K562 (cell line): ENCODE results near the gene ACVR2B. TPM values are rescaled to one million over a fixed set of nuclear protein-coding genes. Genes with fewer than 3 reads are reported as not detected.
A peak's percentile ranks its signal among the peaks of the same experiment; 100 is the strongest.
"Not testable (repeated sequence)": the region's sequence is repeated elsewhere in the genome, so short reads cannot be mapped to it uniquely, and the experiment has no call there.

Source experiments
- ATAC-seq: fragments of 200-7000 bp; cut with Tn5 transposase; 3 replicates; pipeline ENCODE4 v1.9.1; 2020; ENCODE audit warnings: moderate library complexity
- BruUV-seq: library from RNA; stranded (reverse); fragments of 400-500 nt; replicated peaks from 2 replicates; lab custom pipeline; 2021; lab: Mats Ljungman, UMichigan
- CTCF ChIA-PET: fragments of 300-600 bp; formaldehyde crosslinking; extraction: SDS; loops from one replicate; lab custom pipeline; 2021; ENCODE audit warnings: low intra/inter-chr PET ratio; lab: Yijun Ruan, JAX
- POLR2A ChIA-PET: fragments of 300-600, 350-650 bp; sonication (Branson Sonifier 250); formaldehyde crosslinking; extraction: SDS; loops from one replicate; lab custom pipeline; 2021; ENCODE audit warnings: antibody characterized with exemption, inconsistent platforms; lab: Yijun Ruan, JAX
- DNase-seq, 4 experiments: peaks; one replicate each; pipeline versions ENCODE4 v3.0.0 to v3.0.0-alpha.2; 2011 to 2018; ENCODE audit warnings: low spot score in 3 of 4, mixed read lengths in 3 of 4; ENCODE audit errors: extremely low read depth in 1 of 4
- FAIRE-seq: peaks from 2 replicates; lab custom pipeline; 2011; peaks lifted over from hg19 to GRCh38; lab: Jason Lieb, UNC
- H2AFZ ChIP-seq: 2 replicates; pipeline ENCODE4 v1.6.0; 2011; ENCODE audit warnings: low read depth, low read length, control low read depth, inconsistent platforms
- H3K27ac ChIP-seq: fragments of 200-600 bp; 3 replicates; pipeline ENCODE4 v1.8.0; 2011; ENCODE audit warnings: low read depth, mild to moderate bottlenecking, control low read depth, inconsistent platforms, low read length, moderate library complexity, mixed read lengths; ENCODE audit errors: extremely low read depth
- H3K27me3 ChIP-seq, 2 experiments: fragments of 300-600 bp in 1 of 2; 2 replicates in 1 of 2; 3 replicates in 1 of 2; pipeline versions ENCODE4 v1.6.0 to v1.8.0; 2011; ENCODE audit warnings: inconsistent platforms in 2 of 2, low read length in 2 of 2, mild to moderate bottlenecking in 1 of 2, mixed read lengths in 1 of 2, moderate library complexity in 1 of 2; ENCODE audit not compliant: control insufficient read depth in 2 of 2, insufficient read depth in 2 of 2
- H3K36me3 ChIP-seq: fragments of 300-600 bp; 3 replicates; pipeline ENCODE4 v1.8.0; 2011; ENCODE audit warnings: mild to moderate bottlenecking, low read length, inconsistent platforms; ENCODE audit not compliant: control insufficient read depth, insufficient read depth
- H3K4me1 ChIP-seq, 2 experiments: fragments of 200-600 bp in 1 of 2; replicated peaks in 1 of 2; 2 replicates in 1 of 2; 3 replicates in 1 of 2; pipeline versions ENCODE4 v1.5.1 to v1.8.0; 2011; ENCODE audit warnings: inconsistent platforms in 2 of 2, low read length in 2 of 2, mild to moderate bottlenecking in 1 of 2, mixed read lengths in 1 of 2, moderate library complexity in 1 of 2; ENCODE audit not compliant: control insufficient read depth in 2 of 2, insufficient read depth in 2 of 2
- H3K4me2 ChIP-seq: 2 replicates; pipeline ENCODE4 v1.6.1; 2011; ENCODE audit warnings: low read length, control low read depth, inconsistent platforms, mixed read lengths; ENCODE audit not compliant: insufficient read depth
- H3K4me3 ChIP-seq: fragments of 200-600 bp; sonication (generic), shearing (Covaris generic); 2 replicates; pipeline ENCODE4 v1.5.1; 2016; ENCODE audit warnings: control low read depth, inconsistent platforms
- H3K79me2 ChIP-seq: fragments of 200-600 bp; 3 replicates; pipeline ENCODE4 v1.8.0; 2011; ENCODE audit warnings: low read length, inconsistent platforms; ENCODE audit not compliant: control insufficient read depth, insufficient read depth
- H3K9ac ChIP-seq, 2 experiments: 2 replicates each; pipeline versions ENCODE4 v1.6.0 to v1.6.1; 2011; ENCODE audit warnings: low read depth in 2 of 2, low read length in 2 of 2, control low read depth in 1 of 2, inconsistent platforms in 1 of 2, mild to moderate bottlenecking in 1 of 2, mixed read lengths in 1 of 2; ENCODE audit not compliant: insufficient read depth in 1 of 2
- H3K9me1 ChIP-seq: one replicate; pipeline ENCODE4 v1.6.0; 2011; ENCODE audit warnings: inconsistent platforms, mild to moderate bottlenecking, low read length, moderate library complexity; ENCODE audit not compliant: control insufficient read depth, insufficient read depth
- H3K9me3 ChIP-seq: replicated peaks from 2 replicates; pipeline ENCODE4 v1.5.1; 2011; ENCODE audit warnings: low read depth, low read length, inconsistent platforms; ENCODE audit not compliant: control insufficient read depth, insufficient read depth
- H4K20me1 ChIP-seq: replicated peaks from 2 replicates; pipeline ENCODE4 v1.6.1; 2011; ENCODE audit warnings: low read length, inconsistent platforms, mixed read lengths; ENCODE audit not compliant: control insufficient read depth, insufficient read depth
- CBX1 ChIP-seq: sonication (generic); IDR thresholded peaks from 2 replicates; pipeline ENCODE4 v1.6.1; 2016; ENCODE audit warnings: antibody characterized with exemption, low read depth, mild to moderate bottlenecking
- CEBPB ChIP-seq: fragments of 450-650 bp; IDR thresholded peaks from 2 replicates; pipeline ENCODE4 v1.6.1; 2016; ENCODE audit warnings: missing genetic modification characterization, missing compliant biosample characterization
- CEBPZ ChIP-seq: fragments of 150-350 bp; IDR thresholded peaks from 2 replicates; pipeline ENCODE4 v1.6.1; 2014; ENCODE audit warnings: low read depth, mild to moderate bottlenecking, low read length, borderline replicate concordance
- TEAD4 ChIP-seq, 2 experiments: sonication (generic) in 1 of 2; formaldehyde crosslinking in 1 of 2; IDR thresholded peaks; 2 replicates each; pipeline versions ENCODE4 v1.6.1 to v1.8.0; 2012 to 2022; ENCODE audit warnings: borderline replicate concordance in 1 of 2, inconsistent platforms in 1 of 2, low read length in 1 of 2, mild to moderate bottlenecking in 1 of 2, missing genetic modification reagents in 1 of 2
- TRIM28 ChIP-seq: fragments of 450-650 bp; IDR thresholded peaks from 2 replicates; pipeline ENCODE4 v1.6.1; 2017
- ZNF280A ChIP-seq: fragments of 450-650 bp; IDR thresholded peaks from 2 replicates; pipeline ENCODE4 v1.6.1; 2018; ENCODE audit warnings: mild to moderate bottlenecking, low read depth; ENCODE audit not compliant: partially characterized antibody
- WGBS: fragments of 100-300 bp; shearing (Covaris generic); methylation state at CpG from one replicate; pipeline ENCODE4 v1.1.6; 2016; ENCODE audit warnings: low coverage, mixed read lengths; ENCODE audit not compliant: insufficient coverage; ENCODE audit errors: missing lambda C conversion rate; 5-methylcytosine and 5-hydroxymethylcytosine counted together
- in situ Hi-C: fragments of 300-500 bp; cut with MboI; formaldehyde crosslinking; loops from 4 replicates; pipeline ENCODE4 v1.15.0; 2018; ENCODE audit warnings: inconsistent platforms, mixed read lengths
- intact Hi-C: fragments of 100-400 bp; cut with micrococcal nuclease; formaldehyde crosslinking; loops from 2 replicates; pipeline ENCODE4 v1.14.2; 2022
- polyA plus RNA-seq, 8 experiments: library from polyadenylated mRNA; depleted of rRNA in 4 of 8; stranded (reverse) in 5 of 8; unstranded in 3 of 8; fragments of >200 nt; fragmentation: Nextera tagmentation in 2 of 8; fragmentation: Illumina TruSeq in 1 of 8; extraction: Ambion mirVana in 2 of 8; extraction: Trizol in 1 of 8; gene quantifications; 2 replicates each; pipeline versions ENCODE4 v1.2.1 to v1.2.3, GENCODE V29; 2011 to 2014; ENCODE audit warnings: inconsistent platforms in 1 of 8, missing spikeins in 1 of 8
- total RNA-seq, 7 experiments: library from RNA; depleted of rRNA in 6 of 7; stranded (reverse); fragments of >200 nt in 6 of 7; fragmentation: Illumina TruSeq in 2 of 7; extraction: Trizol in 2 of 7; gene quantifications; 2 replicates each; pipeline versions ENCODE4 v1.2.1 to v1.2.3, GENCODE V29; 2011 to 2021; ENCODE audit warnings: low replicate concordance in 1 of 7

Gene ACVR2B
- total and polyA plus RNA-seq, 9 of the 15 experiments (the other 6 are each of a cell fraction or from before 2014, with no cell fraction given), result 1.8 to 23.7 (median 7.1) TPM

- in situ Hi-C loops, DNase-seq: not testable (repeated sequence)
- peak; percentile 35 for FAIRE-seq
Measured at GRCh38 chr3:38426798-38427426, 26.8 kb upstream of the ACVR2B start.

GRCh38 chr3:38432871-38433658, 20.6 kb upstream of the ACVR2B start:
- CTCF ChIA-PET, H3K27ac ChIP-seq, H2AFZ ChIP-seq, H3K27me3 ChIP-seq, BruUV-seq, H3K4me2 ChIP-seq, in situ Hi-C loops, H3K36me3 ChIP-seq, H3K9me1 ChIP-seq, H3K9ac ChIP-seq, H3K79me2 ChIP-seq, POLR2A ChIA-PET, FAIRE-seq, H3K4me1 ChIP-seq, intact Hi-C loops, H4K20me1 ChIP-seq, H3K4me3 ChIP-seq, ATAC-seq: not testable (repeated sequence)
- H3K9me3 ChIP-seq, result peaks cover 23% of the 10 kb centered on the region
- 62% methylated on average over 5 of the region's 5 CpGs for WGBS
- peak in 1 of 4 experiments; percentile 29 for DNase-seq
- peak; percentile 30 for TF ChIP-seq CEBPB (tag)
- peak; percentile 63; the same call in 1 of the 2 replicates for TF ChIP-seq CEBPZ
- peak; percentile 98 for TF ChIP-seq ZNF280A
- TF ChIP-seq CBX1, result peak; percentile 93
- TF ChIP-seq TRIM28, result peak; percentile 96

More at GRCh38 chr3:38426798-38427426, 26.8 kb upstream of the ACVR2B start:
- POLR2A ChIA-PET, result interaction anchor here (0.6 kb wide), 1 partner anchor 619 kb away, joined by 3 read pairs; no protein-coding TSS in a partner anchor
- BruUV-seq; H3K27me3 ChIP-seq; H3K4me1 ChIP-seq; H3K9me1 ChIP-seq; H3K36me3 ChIP-seq; intact Hi-C loops; H3K9me3 ChIP-seq; H3K9ac ChIP-seq; H4K20me1 ChIP-seq; H2AFZ ChIP-seq; H3K4me3 ChIP-seq; H3K27ac ChIP-seq; H3K79me2 ChIP-seq; H3K4me2 ChIP-seq; TF ChIP-seq TEAD4 (CRISPR knock-in tag; IDR thresholded peaks at IDR 0.05; ENCODE audit: borderline replicate concordance): not testable (repeated sequence)
- CTCF ChIA-PET, result interaction anchor here (0.6 kb wide), 1 partner anchor 789 kb away, joined by 5 read pairs; no protein-coding TSS in a partner anchor
- WGBS, result 13% methylated on average over 6 of the region's 6 CpGs
- peak; percentile 32; the same call in 1 of the 3 replicates for ATAC-seq
- peak; percentile 18; the same call in 1 of the 2 replicates for TF ChIP-seq TEAD4 (IDR thresholded peaks at IDR 0.05; ENCODE audit: low read length)
